Fibroblast of peridontal ligament (primary cell): Measurements from ENCODE around the gene ZNF438.

Experiments
- DNase-seq: peaks from one replicate; pipeline ENCODE4 v3.0.0-alpha.2; 2010; ENCODE audit errors: extremely low read depth

Gene ZNF438

GRCh38 chr10:30885423-30885822 lies 146.2 kb downstream of the ZNF438 start:
- no peak for DNase-seq

- DNase-seq, result no peak
Measured at GRCh38 chr10:30883751-30884150, 147.9 kb downstream of the ZNF438 start.

- DNase-seq, result no peak
Measured at GRCh38 chr10:30883116-30883515, 148.5 kb downstream of the ZNF438 start.

GRCh38 chr10:30882281-30882680 lies 149.4 kb downstream of the ZNF438 start:
- DNase-seq, result peak; percentile 71

- DNase-seq, result no peak
Measured at GRCh38 chr10:30878920-30879319, 152.7 kb downstream of the ZNF438 start.

GRCh38 chr10:30877111-30877510 lies 154.6 kb downstream of the ZNF438 start:
- DNase-seq, result peak; percentile 24

GRCh38 chr10:30873411-30873810 lies 158.3 kb downstream of the ZNF438 start:
- peak; percentile 20 for DNase-seq

- no peak for DNase-seq
Measured at GRCh38 chr10:30870896-30871295, 160.8 kb downstream of the ZNF438 start.

- DNase-seq, result peak; percentile 34
Measured at GRCh38 chr10:30869566-30869965, 162.1 kb downstream of the ZNF438 start.

- DNase-seq, result no peak
Measured at GRCh38 chr10:30868611-30869010, 163.1 kb downstream of the ZNF438 start.

GRCh38 chr10:30866896-30867295 lies 164.8 kb downstream of the ZNF438 start:
- peak; percentile 19 for DNase-seq

- peak; percentile 51 for DNase-seq
Measured at GRCh38 chr10:30865141-30865926, 166.3 kb downstream of the ZNF438 start.

- DNase-seq, result no peak
Measured at GRCh38 chr10:30863516-30864210, 168.0 kb downstream of the ZNF438 start.

GRCh38 chr10:30862486-30862885 lies 169.2 kb downstream of the ZNF438 start:
- DNase-seq, result peak; percentile 94

GRCh38 chr10:30861976-30862375 lies 169.7 kb downstream of the ZNF438 start:
- no peak for DNase-seq

GRCh38 chr10:30861221-30861620 lies 170.4 kb downstream of the ZNF438 start:
- DNase-seq, result no peak

GRCh38 chr10:30858499-30858898 lies 173.2 kb downstream of the ZNF438 start:
- DNase-seq, result peak; percentile 31

- peak; percentile 86 for DNase-seq
Measured at GRCh38 chr10:30857803-30858202, 173.9 kb downstream of the ZNF438 start.

GRCh38 chr10:30855131-30855530 lies 176.5 kb downstream of the ZNF438 start:
- no peak for DNase-seq

GRCh38 chr10:30854656-30855055 lies 177.0 kb downstream of the ZNF438 start:
- no peak for DNase-seq

- no peak for DNase-seq
Measured at GRCh38 chr10:30853066-30853465, 178.6 kb downstream of the ZNF438 start.

GRCh38 chr10:30850776-30851175 lies 180.9 kb downstream of the ZNF438 start:
- DNase-seq, result no peak
